ENCODE measurements around the gene BTBD7.
A peak's percentile ranks its signal among the peaks of the same experiment; 100 is the strongest.

Gene BTBD7

DNA sequence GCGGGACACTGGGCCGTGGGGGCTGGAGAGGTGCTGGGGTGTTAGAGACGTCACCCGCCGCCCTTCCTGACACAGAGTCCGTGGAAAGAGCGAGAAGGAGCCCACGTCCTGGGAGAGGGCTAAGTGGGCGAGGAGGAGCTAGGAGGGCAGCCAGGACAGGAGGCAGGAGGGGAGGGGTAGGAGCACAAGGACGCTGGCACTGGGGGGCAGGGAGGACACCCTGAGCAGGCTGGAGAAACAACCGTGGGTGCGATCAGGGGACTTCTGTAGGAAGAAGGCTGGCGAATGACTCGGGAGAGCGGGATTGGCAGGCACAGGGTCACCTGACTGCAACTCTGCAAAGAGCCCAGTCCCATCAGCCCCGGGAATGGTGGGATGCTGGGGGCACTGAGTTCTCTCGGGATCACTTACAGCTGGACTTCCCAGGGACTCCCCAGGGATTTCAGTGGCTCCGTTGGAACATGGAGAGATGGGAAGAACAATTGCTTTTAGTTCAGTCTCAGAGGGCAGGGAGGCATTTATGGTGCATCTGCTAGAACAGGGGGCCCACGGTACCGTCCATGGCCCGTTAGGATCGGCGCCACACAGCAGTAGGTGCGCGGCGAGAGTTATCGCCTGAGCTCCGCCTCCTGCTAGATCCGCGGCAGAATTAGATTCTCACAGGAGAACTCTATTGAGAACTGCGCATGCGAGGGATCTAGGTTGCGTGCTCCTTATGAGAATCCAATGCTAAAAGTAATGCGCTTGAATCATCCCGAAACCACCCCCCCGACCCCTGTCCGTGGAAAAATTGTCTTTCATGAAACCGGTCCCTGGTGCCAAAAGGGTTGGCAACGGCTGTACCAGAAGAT is 101.5 kb downstream of the BTBD7 start:
- in situ Hi-C loops (cut with HindIII; ENCODE audit: low sequenced_read_pairs), result no loop called here
- peak overlapping the region; percentile 49 for H3K4me3 ChIP-seq (ENCODE audit: low read depth, low read length)
- no peak for DNase-seq (ENCODE audit: low read depth)

DNA sequence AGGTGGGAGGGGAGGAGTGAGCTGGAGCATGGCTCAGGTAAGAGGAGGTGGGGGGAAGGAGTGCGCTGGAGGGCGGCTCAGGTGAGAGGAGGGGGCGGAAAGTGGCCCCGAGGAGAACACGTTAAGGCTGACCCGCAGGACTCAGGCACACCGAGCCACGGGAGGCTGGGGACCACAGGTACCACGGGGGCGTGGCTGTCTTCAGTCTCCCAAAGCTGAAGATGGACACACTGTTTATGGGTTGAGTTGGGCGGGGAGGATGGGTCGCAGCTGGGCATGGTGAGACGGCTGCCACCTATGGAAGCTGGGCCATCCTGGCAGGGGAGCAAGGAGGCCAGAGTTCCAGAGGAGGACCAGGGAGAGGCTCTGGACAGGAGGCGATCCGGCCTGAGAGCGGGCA is 102.3 kb downstream of the BTBD7 start:
- H3K4me3 ChIP-seq (ENCODE audit: low read depth, low read length), result no peak overlapping the region
- no peak for DNase-seq (ENCODE audit: low read depth)
- in situ Hi-C loops (cut with HindIII; ENCODE audit: low sequenced_read_pairs), result no loop called here
- TF ChIP-seq CTCF (IDR thresholded peaks at IDR 0.05; ENCODE audit: low read depth, low read length, missing control alignments), result no peak

More for the DNA sequence above, 101.5 kb downstream of the BTBD7 start:
- no peak for TF ChIP-seq CTCF (IDR thresholded peaks at IDR 0.05; ENCODE audit: low read depth, low read length, missing control alignments)

- in situ Hi-C loops (cut with HindIII; ENCODE audit: low sequenced_read_pairs), result no loop called here
- TF ChIP-seq CTCF (IDR thresholded peaks at IDR 0.05; ENCODE audit: low read depth, low read length, missing control alignments), result no peak
- DNase-seq (ENCODE audit: low read depth), result no peak
- no peak overlapping the region for H3K4me3 ChIP-seq (ENCODE audit: low read depth, low read length)
These were observed 104.3 kb downstream of the BTBD7 start for GRCh38 chr14:93228550-93228949.

- no peak for DNase-seq (ENCODE audit: low read depth)
- no peak overlapping the region for H3K4me3 ChIP-seq (ENCODE audit: low read depth, low read length)
- TF ChIP-seq CTCF (IDR thresholded peaks at IDR 0.05; ENCODE audit: low read depth, low read length, missing control alignments), result no peak
- in situ Hi-C loops (cut with HindIII; ENCODE audit: low sequenced_read_pairs), result no loop called here
These were observed 109.3 kb downstream of the BTBD7 start for GRCh38 chr14:93223565-93223964.

DNA sequence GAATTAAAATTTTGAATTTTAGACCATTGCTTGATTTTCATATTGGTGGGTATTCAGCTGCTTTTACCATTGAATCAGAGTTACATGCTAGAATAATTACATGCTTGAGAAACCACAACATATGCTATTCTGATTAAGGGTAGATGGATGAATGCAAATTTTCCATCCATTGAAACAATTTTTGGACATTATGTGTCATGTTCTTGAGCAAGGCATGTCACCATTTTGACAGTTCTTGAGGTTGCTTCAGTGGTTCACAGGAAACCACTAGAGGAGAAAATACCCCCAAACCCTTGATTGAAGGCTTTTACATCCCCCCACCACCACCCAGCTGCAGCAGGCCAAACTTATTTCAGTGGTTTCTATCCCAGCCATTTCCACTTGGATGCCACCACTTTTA is 112.3 kb downstream of the BTBD7 start:
- H3K4me3 ChIP-seq (ENCODE audit: low read depth, low read length), result no peak overlapping the region
- in situ Hi-C loops (cut with HindIII; ENCODE audit: low sequenced_read_pairs), result no loop called here
- no peak for TF ChIP-seq CTCF (IDR thresholded peaks at IDR 0.05; ENCODE audit: low read depth, low read length, missing control alignments)
- no peak for DNase-seq (ENCODE audit: low read depth)

GRCh38 chr14:93219103-93219726 is 113.6 kb downstream of the BTBD7 start:
- H3K4me3 ChIP-seq (ENCODE audit: low read depth, low read length), result no peak overlapping the region
- in situ Hi-C loops (cut with HindIII; ENCODE audit: low sequenced_read_pairs), result no loop called here
- peak; percentile 51 for DNase-seq (ENCODE audit: low read depth)
- peak; percentile 67 for TF ChIP-seq CTCF (IDR thresholded peaks at IDR 0.05; ENCODE audit: low read depth, low read length, missing control alignments)
